ENCODE measurements around the gene DNM3. TPM values are rescaled to one million over a fixed set of nuclear protein-coding genes. Genes with fewer than 3 reads are reported as not detected.
"Not testable (repeated sequence)": the region's sequence is repeated elsewhere in the genome, so short reads cannot be mapped to it uniquely, and the experiment has no call there.

The DNM3 gene
- total and polyA plus RNA-seq, 2 experiments from 2014 or later = 0.11 to 1.4 TPM

DNA sequence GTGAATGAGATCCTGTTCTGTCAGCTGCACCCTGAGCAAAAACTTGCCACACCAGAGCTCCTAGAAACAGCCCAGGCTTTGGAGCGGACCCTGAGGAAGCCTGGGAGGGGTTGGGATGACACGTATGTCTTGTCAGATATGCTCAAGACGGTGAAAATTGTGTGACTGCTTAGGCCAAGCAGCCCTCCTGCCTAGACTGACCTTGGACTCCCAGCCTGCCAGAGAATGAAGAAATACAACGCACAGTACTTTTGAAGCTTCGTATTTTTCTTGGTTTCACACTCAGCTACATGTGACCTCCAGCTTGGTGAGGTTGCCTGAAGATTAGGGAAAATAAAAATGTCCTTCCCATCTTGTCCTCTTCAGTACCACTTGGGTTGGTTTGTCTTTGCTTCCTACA is 44.7 kb upstream of the DNM3 start:
- no peak overlapping the region for H3K9ac ChIP-seq
- H3K27me3 ChIP-seq (replicated peaks; ENCODE audit: insufficient read depth) = no peaks in the 10 kb centered on the region
- peaks cover 27% of the 10 kb centered on the region for H3K79me2 ChIP-seq (ENCODE audit: insufficient read depth)
- no peaks in the 10 kb centered on the region for H3K9me3 ChIP-seq (ENCODE audit: low read depth)
- no peak overlapping the region for H3K4me3 ChIP-seq
- no peak overlapping the region for H3K27ac ChIP-seq
- peaks cover 15% of the 10 kb centered on the region; the same call in 1 of the 2 replicates for H3K36me3 ChIP-seq (ENCODE audit: low read depth)
- no peak for DNase-seq
- no peaks in the 10 kb centered on the region for H3K9me2 ChIP-seq (ENCODE audit: insufficient read depth)
- peaks cover 26% of the 10 kb centered on the region for H3K4me1 ChIP-seq (ENCODE audit: insufficient read depth)
- H3K4me2 ChIP-seq (ENCODE audit: unreplicated experiment) = no peak overlapping the region
- no peaks in the 10 kb centered on the region for H4K20me1 ChIP-seq (ENCODE audit: insufficient read depth)
- in situ Hi-C loops (cut with MboI) = no loop called here
- 87 to 88% methylated on average over 5 of the region's 5 CpGs for WGBS, 2 experiments (ENCODE audit: low coverage in 1 of 2, low lambda C conversion rate in 2 of 2, missing lambda C conversion rate in 2 of 2)
- H3F3A ChIP-seq (ENCODE audit: insufficient read depth) = peaks cover 40% of the 10 kb centered on the region
- no peak for TF ChIP-seq EZH2 (IDR thresholded peaks at IDR 0.05; ENCODE audit: insufficient read depth, poor library complexity, severe bottlenecking)
- no peak for TF ChIP-seq EZH2phosphoT487 (IDR thresholded peaks at IDR 0.05; ENCODE audit: insufficient read depth, low read depth)
- no peak overlapping the region for H2AFZ ChIP-seq

DNA sequence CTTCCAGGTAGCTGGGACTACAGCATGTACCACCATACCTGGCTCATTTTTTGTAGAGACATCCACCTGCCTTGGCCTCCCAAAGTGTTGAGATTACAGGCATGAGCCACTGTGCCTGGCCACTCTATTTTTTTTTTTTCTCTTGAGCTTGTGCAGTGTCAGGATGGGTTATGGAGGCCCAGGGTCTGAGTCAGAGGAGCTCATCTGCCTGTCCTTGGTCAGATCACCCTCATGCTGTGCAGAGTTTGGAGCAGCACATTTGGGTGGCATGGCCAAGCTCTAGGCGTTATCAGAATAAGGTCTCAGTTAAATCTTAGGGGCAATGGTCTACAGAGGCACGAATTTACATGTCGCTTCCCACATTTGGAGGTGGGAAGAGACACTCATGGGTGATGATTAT is 43.0 kb upstream of the DNM3 start:
- Histone ChIP-seq H3K4me1 (ENCODE audit: insufficient read depth) (peaks cover 32% of the 10 kb centered on the region), H3K9me3 (ENCODE audit: low read depth) (no peaks in the 10 kb centered on the region), H3K36me3 (ENCODE audit: low read depth) (peaks cover 12% of the 10 kb centered on the region; the same call in 1 of the 2 replicates), H3K4me2 (ENCODE audit: unreplicated experiment) (no peak overlapping the region), H2AFZ (no peak overlapping the region), H3K9me2 (ENCODE audit: insufficient read depth) (no peaks in the 10 kb centered on the region), H3K9ac (no peak overlapping the region), H3K27ac (no peak overlapping the region), H3K27me3 (replicated peaks; ENCODE audit: insufficient read depth) (no peaks in the 10 kb centered on the region), H3K4me3 (no peak overlapping the region), H3K79me2 (ENCODE audit: insufficient read depth) (0 out of 2 replicates have a peak, but pooled peaks cover 17% of the 10 kb centered on the region), H4K20me1 (ENCODE audit: insufficient read depth) (no peaks in the 10 kb centered on the region), H3F3A (ENCODE audit: insufficient read depth) (peaks cover 36% of the 10 kb centered on the region)
- WGBS, 2 experiments (ENCODE audit: low coverage in 1 of 2, low lambda C conversion rate in 2 of 2, missing lambda C conversion rate in 2 of 2) = 93 to 96% methylated on average over 3 of the region's 3 CpGs
- in situ Hi-C loops (cut with MboI) = no loop called here
- no peak for DNase-seq
- no peak for TF ChIP-seq EZH2 (IDR thresholded peaks at IDR 0.05; ENCODE audit: insufficient read depth, poor library complexity, severe bottlenecking)
- TF ChIP-seq EZH2phosphoT487 (IDR thresholded peaks at IDR 0.05; ENCODE audit: insufficient read depth, low read depth) = no peak

DNA sequence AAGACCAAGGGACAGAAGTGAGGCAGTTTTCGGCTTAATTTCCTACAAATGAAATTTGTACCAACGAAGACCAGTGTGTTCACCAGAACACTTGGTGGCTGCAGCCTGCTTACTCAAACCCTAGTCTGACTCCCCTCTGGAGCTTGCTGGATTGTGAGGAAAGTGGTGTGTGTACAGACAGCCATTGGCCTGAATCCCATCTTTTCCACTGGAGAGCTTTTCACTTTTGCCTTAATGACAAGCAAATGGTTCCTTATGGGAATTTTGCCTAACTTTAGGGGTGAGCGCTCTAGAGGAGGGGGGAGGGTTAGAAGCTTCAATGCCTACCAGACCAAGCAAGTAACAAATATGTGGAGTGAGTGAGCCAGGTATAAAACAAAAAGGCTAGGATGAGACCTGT is 42.5 kb upstream of the DNM3 start:
- Histone ChIP-seq H3K4me1 (ENCODE audit: insufficient read depth) (peaks cover 29% of the 10 kb centered on the region), H2AFZ (no peak overlapping the region), H3K36me3 (ENCODE audit: low read depth) (peaks cover 12% of the 10 kb centered on the region; the same call in 1 of the 2 replicates), H3F3A (ENCODE audit: insufficient read depth) (peaks cover 32% of the 10 kb centered on the region), H3K27ac (no peak overlapping the region), H3K27me3 (replicated peaks; ENCODE audit: insufficient read depth) (no peaks in the 10 kb centered on the region), H3K4me2 (ENCODE audit: unreplicated experiment) (no peak overlapping the region), H3K9ac (no peak overlapping the region), H4K20me1 (ENCODE audit: insufficient read depth) (no peaks in the 10 kb centered on the region), H3K4me3 (no peak overlapping the region), H3K9me2 (ENCODE audit: insufficient read depth) (no peaks in the 10 kb centered on the region), H3K9me3 (ENCODE audit: low read depth) (no peaks in the 10 kb centered on the region), H3K79me2 (ENCODE audit: insufficient read depth) (0 out of 2 replicates have a peak, but pooled peaks cover 17% of the 10 kb centered on the region)
- in situ Hi-C loops (cut with MboI) = no loop called here
- TF ChIP-seq EZH2 (IDR thresholded peaks at IDR 0.05; ENCODE audit: insufficient read depth, poor library complexity, severe bottlenecking) (no peak), EZH2phosphoT487 (IDR thresholded peaks at IDR 0.05; ENCODE audit: insufficient read depth, low read depth) (no peak)
- 78 to 79% methylated on average over 3 of the region's 3 CpGs for WGBS, 2 experiments (ENCODE audit: low coverage in 1 of 2, low lambda C conversion rate in 2 of 2, missing lambda C conversion rate in 2 of 2)
- no peak for DNase-seq

DNA sequence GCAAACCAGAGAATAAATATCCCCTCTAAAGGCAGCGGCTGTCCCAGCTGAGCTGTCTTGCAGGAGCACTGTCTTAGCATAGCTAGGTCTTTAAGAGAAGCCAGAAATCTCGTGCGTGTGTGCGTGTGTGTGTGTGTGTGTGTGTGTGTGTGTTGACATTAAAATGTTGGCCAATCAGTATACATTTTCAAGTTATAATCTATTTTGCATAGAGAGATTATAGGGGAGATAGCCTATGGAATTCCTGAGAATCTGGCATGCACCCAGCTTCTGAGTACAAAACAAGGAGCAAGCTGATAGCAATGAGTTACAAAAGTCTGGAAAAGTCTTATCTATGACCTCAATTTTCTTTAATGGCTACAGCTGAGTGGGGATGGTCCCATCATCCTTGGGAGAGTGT is 42.1 kb upstream of the DNM3 start:
- no peak overlapping the region for H3K4me3 ChIP-seq
- H3K36me3 ChIP-seq (ENCODE audit: low read depth) = peaks cover 12% of the 10 kb centered on the region; the same call in 1 of the 2 replicates
- no peaks in the 10 kb centered on the region for H4K20me1 ChIP-seq (ENCODE audit: insufficient read depth)
- WGBS, 2 experiments (ENCODE audit: low coverage in 1 of 2, low lambda C conversion rate in 2 of 2, missing lambda C conversion rate in 2 of 2) = 52 to 62% methylated on average over 4 of the region's 4 CpGs
- no peak for TF ChIP-seq EZH2 (IDR thresholded peaks at IDR 0.05; ENCODE audit: insufficient read depth, poor library complexity, severe bottlenecking)
- no peak for TF ChIP-seq EZH2phosphoT487 (IDR thresholded peaks at IDR 0.05; ENCODE audit: insufficient read depth, low read depth)
- peaks cover 28% of the 10 kb centered on the region for H3F3A ChIP-seq (ENCODE audit: insufficient read depth)
- H3K79me2 ChIP-seq (ENCODE audit: insufficient read depth) = 0 out of 2 replicates have a peak, but pooled peaks cover 17% of the 10 kb centered on the region
- no peak overlapping the region for H3K27ac ChIP-seq
- no peaks in the 10 kb centered on the region for H3K9me3 ChIP-seq (ENCODE audit: low read depth)
- no peak overlapping the region for H2AFZ ChIP-seq
- peaks cover 24% of the 10 kb centered on the region for H3K4me1 ChIP-seq (ENCODE audit: insufficient read depth)
- in situ Hi-C loops (cut with MboI) = no loop called here
- no peaks in the 10 kb centered on the region for H3K27me3 ChIP-seq (replicated peaks; ENCODE audit: insufficient read depth)
- H3K9ac ChIP-seq = no peak overlapping the region
- no peak for DNase-seq
- H3K4me2 ChIP-seq (ENCODE audit: unreplicated experiment) = no peak overlapping the region
- H3K9me2 ChIP-seq (ENCODE audit: insufficient read depth) = no peaks in the 10 kb centered on the region

DNA sequence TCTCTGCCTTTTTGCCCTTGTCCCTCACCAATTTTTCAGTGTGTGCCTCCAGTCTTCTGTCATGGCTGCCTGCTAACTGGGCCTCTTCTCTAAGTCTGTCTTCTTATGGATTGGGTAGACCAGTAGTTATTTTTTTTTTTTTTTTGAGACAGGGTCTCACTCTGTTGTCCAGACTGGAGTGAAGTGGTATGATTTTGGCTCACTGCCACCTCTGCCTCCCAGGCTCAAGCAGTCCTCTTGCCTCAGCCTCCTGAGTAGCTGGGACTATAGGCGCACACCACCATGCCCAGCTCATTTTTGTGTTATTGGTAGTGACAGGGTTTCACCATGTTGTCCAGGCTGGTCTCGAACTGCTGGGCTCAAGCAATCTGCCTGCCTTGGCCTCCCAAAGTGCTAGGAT is 41.6 kb upstream of the DNM3 start:
- not testable (repeated sequence) for H3K27ac ChIP-seq; H4K20me1 ChIP-seq (ENCODE audit: insufficient read depth); H2AFZ ChIP-seq; H3K27me3 ChIP-seq (replicated peaks; ENCODE audit: insufficient read depth); H3K9me3 ChIP-seq (ENCODE audit: low read depth); DNase-seq; H3K4me3 ChIP-seq; H3K9me2 ChIP-seq (ENCODE audit: insufficient read depth); H3K9ac ChIP-seq; H3K4me2 ChIP-seq (ENCODE audit: unreplicated experiment)
- H3K36me3 ChIP-seq (ENCODE audit: low read depth) = peaks cover 12% of the 10 kb centered on the region; the same call in 1 of the 2 replicates
- in situ Hi-C loops (cut with MboI) = loop anchor here (25.0 kb wide), 1 partner anchor 613 kb away; the partner anchor contains the start of gene C1orf105
- peaks cover 19% of the 10 kb centered on the region for H3K4me1 ChIP-seq (ENCODE audit: insufficient read depth)
- H3F3A ChIP-seq (ENCODE audit: insufficient read depth) = peaks cover 23% of the 10 kb centered on the region
- 0 out of 2 replicates have a peak, but pooled peaks cover 17% of the 10 kb centered on the region for H3K79me2 ChIP-seq (ENCODE audit: insufficient read depth)
- 95 to 96% methylated on average over 2 of the region's 2 CpGs for WGBS, 2 experiments (ENCODE audit: low coverage in 1 of 2, low lambda C conversion rate in 2 of 2, missing lambda C conversion rate in 2 of 2)

Data from GM23248 (cell line).